ENCODE data around the gene PATJ.

- no peak for TF ChIP-seq CTCF (IDR thresholded peaks at IDR 0.05)
- TF ChIP-seq POLR2A (IDR thresholded peaks at IDR 0.05): no peak
These were observed 211.5 kb downstream of the PATJ start for GRCh38 chr1:61953790-61954150.
